Mesothelial cell of epicardium (in vitro differentiated cells): ENCODE results near the gene HSPA2. TPM values are rescaled to one million over a fixed set of nuclear protein-coding genes. Genes with fewer than 3 reads are reported as not detected.

Experiments
- DNase-seq, 2 experiments: peaks; one replicate each; pipeline ENCODE4 v3.0.0; 2021; ENCODE audit warnings: low spot score in 2 of 2; ENCODE audit not compliant: unreplicated experiment in 2 of 2
- H3K27ac Mint-ChIP-seq: 2 replicates; pipeline ENCODE4 v1.8.0; 2021; ENCODE audit warnings: mixed read lengths
- H3K27me3 Mint-ChIP-seq: 2 replicates; pipeline ENCODE4 v1.8.0; 2021; ENCODE audit warnings: low read depth, mixed read lengths
- H3K36me3 Mint-ChIP-seq: 2 replicates; pipeline ENCODE4 v1.8.0; 2021; ENCODE audit warnings: mixed read lengths
- H3K4me1 Mint-ChIP-seq: 2 replicates; pipeline ENCODE4 v1.8.0; 2021; ENCODE audit warnings: mixed read lengths
- H3K4me3 Mint-ChIP-seq: 2 replicates; pipeline ENCODE4 v1.8.0; 2021; ENCODE audit warnings: mild to moderate bottlenecking, moderate library complexity, mixed read lengths
- H3K9me3 Mint-ChIP-seq: 2 replicates; pipeline ENCODE4 v1.8.0; 2021; ENCODE audit warnings: mixed read lengths
- total RNA-seq: library from RNA; stranded (reverse); gene quantifications from 3 replicates; pipeline ENCODE4 v1.2.1, GENCODE V29; 2021
- TF ChIP-seq, protein P1 (sequence below): fragments of 200-600 bp; sonication (generic); IDR thresholded peaks from one replicate; pipeline ENCODE4 v1.5.0; 2021; ENCODE audit warnings: antibody characterized with exemption; ENCODE audit not compliant: unreplicated experiment

The HSPA2 gene
- total RNA-seq, 1 donor from 2014 or later, result 10.1 TPM

DNA sequence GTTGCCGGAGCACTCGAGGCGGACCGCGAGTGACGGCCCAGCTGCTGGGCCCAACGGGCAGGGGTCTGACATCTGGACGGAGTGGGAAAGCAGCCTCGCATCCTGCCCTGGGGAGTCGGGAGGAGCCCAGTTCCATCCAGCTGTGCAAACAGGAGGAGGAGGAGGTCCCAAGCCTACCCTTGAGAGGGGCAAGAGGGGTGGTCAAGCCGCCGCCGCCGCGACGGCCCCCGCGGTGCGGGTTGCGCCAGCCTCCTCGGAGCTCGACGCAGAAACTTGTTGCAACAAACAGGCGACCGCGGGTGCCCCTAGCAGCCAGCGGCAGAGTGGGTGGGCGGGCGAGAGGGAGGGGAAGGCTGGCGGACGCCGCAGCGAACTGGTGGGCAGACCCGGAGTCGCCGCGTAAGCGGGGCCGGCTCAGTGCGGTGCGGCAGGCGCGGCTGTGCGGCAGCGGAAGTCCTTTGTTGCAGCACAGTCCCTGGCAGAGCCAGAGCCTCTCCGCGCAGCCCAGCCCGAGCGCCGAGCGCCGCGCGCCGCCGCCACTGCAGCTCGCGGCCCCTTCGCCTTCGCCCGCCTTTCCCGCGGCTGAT, 36.1 kb upstream of the HSPA2 start, which contains the start of gene ZBTB1:
TSS of gene ZBTB1 (plus strand) at position 461 of the 587 bp plus-strand sequence. CDS start 16,735 bp downstream, outside the sequence.
- no peaks in the 10 kb centered on the region for H3K27me3 Mint-ChIP-seq
- no peaks in the 10 kb centered on the region for H3K9me3 Mint-ChIP-seq
- no peaks in the 10 kb centered on the region for H3K36me3 Mint-ChIP-seq
- TF ChIP-seq, protein P1, sequence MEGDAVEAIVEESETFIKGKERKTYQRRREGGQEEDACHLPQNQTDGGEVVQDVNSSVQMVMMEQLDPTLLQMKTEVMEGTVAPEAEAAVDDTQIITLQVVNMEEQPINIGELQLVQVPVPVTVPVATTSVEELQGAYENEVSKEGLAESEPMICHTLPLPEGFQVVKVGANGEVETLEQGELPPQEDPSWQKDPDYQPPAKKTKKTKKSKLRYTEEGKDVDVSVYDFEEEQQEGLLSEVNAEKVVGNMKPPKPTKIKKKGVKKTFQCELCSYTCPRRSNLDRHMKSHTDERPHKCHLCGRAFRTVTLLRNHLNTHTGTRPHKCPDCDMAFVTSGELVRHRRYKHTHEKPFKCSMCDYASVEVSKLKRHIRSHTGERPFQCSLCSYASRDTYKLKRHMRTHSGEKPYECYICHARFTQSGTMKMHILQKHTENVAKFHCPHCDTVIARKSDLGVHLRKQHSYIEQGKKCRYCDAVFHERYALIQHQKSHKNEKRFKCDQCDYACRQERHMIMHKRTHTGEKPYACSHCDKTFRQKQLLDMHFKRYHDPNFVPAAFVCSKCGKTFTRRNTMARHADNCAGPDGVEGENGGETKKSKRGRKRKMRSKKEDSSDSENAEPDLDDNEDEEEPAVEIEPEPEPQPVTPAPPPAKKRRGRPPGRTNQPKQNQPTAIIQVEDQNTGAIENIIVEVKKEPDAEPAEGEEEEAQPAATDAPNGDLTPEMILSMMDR, result no peak
- peak within 1 kb of the TSS; percentile 81 for H3K4me3 Mint-ChIP-seq
- DNase-seq, result peak; percentile 62 to 78
- peaks cover 65% of the 10 kb centered on the region for H3K4me1 Mint-ChIP-seq
- peak within 1 kb of the TSS; percentile 100 for H3K27ac Mint-ChIP-seq

DNA sequence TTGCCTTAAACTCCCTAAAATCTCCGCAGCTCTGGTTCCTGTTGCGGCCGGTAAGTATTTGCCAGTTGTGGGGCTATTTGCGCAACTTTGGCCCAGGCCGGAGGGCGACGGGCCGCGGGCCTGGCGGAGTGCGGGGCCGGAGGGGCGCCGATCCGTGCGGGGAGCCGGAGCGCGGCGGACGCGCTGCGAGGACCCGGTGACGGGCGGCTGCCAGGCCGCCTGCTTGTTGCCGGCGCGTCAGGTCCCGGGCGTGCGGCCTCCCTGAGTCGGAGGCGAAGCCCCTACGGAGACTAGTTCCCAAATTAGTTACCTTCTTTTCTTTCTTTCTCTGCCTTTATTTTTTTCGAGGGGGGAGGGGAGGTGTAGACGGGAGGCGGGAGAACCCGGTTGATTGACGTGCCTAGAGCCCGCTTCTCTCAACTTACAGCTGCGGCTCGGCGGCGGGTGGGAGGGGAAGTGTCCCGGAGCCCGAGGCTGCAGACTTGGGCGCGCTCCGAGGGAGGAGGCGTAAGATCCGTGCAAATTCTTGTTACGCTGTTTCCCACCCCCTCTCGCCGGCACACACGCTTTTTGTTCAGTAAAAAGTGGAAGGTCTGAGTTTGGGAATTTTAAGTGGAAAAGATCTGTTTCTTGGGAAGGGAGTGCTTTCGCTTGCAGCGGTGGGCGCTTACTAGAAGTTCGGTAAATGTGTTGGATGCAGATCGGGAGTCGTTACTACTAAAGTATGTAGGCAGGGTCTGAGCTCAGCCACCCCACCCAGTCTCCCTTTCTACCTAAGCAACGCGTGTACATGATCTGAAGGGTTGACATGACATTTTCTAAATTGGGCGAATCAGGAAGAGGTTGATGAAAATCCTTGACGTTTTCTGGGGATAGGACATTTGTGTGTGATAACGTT, 35.4 kb upstream of the HSPA2 start:
- H3K9me3 Mint-ChIP-seq, result no peaks in the 10 kb centered on the region
- peaks cover 62% of the 10 kb centered on the region for H3K4me1 Mint-ChIP-seq
- DNase-seq, result peak; percentile 73 to 80
- no peaks in the 10 kb centered on the region for H3K27me3 Mint-ChIP-seq
- H3K27ac Mint-ChIP-seq, result peak overlapping the region; percentile 93
- TF ChIP-seq, protein P1, result no peak
- H3K36me3 Mint-ChIP-seq, result no peaks in the 10 kb centered on the region
- peak overlapping the region; percentile 81 for H3K4me3 Mint-ChIP-seq

DNA sequence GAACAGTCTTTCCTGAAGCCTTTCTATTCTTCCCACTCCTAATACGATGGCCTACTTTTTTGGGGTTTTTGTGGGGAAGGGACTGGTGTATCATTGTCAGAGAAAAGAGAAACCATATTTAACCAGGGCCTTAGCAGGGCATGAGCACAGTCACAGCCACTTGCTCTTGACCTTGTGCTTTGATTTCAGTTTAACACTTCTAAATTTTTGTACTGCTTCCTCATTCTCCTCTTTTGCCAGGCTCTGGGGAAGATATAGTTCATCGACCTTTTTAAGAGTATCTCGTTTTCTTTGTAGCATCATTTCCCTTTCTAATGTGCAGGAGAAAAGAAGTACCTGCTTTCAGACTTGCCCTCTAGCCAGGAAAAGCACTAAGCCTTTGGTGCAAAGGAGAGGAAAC, 33.8 kb upstream of the HSPA2 start:
- Mint-ChIP-seq H3K27ac (peak overlapping the region; percentile 53), H3K9me3 (no peaks in the 10 kb centered on the region), H3K4me3 (peak overlapping the region; percentile 81), H3K36me3 (no peaks in the 10 kb centered on the region), H3K27me3 (no peaks in the 10 kb centered on the region), H3K4me1 (peaks cover 67% of the 10 kb centered on the region)
- TF ChIP-seq, protein P1, result no peak
- no peak for DNase-seq

DNA sequence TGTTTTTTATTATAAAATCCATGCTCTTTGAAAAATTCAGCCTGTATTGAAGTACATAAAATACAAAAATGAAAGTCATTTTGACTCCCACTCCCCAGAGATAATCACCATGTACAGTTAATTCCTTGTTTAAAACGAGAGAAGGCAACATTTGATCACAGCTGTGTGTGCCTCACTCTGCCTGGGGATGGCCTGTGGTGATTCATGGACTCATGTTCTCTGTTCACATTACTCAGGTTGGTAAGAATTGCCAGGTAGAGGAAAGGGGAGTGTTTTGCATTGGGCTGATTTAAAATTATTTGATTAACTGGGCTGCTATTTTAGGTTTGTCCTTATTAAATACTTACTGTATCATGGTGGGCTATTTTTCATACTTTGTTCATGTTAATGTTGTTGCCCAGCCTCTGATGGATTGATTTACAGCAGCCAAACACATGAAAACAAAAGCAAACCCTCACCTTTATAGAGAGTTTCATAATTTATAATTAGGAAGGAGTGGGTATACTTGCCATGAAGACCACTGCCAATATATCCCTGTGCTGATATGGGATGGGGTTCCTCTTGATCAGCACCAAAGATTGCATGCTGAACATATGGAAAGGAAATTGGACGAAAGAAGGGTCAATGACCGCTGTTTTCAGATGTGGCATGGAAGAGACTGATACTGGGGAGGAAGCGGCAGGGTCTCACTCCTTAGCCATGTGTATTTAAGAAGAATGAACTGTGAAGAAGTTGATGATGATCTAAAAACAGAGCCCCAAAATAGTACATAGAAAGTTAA, 33.0 kb upstream of the HSPA2 start:
- no peak for DNase-seq
- H3K27ac Mint-ChIP-seq, result peak overlapping the region; percentile 53
- no peaks in the 10 kb centered on the region for H3K27me3 Mint-ChIP-seq
- peaks cover 59% of the 10 kb centered on the region for H3K4me1 Mint-ChIP-seq
- no peaks in the 10 kb centered on the region for H3K9me3 Mint-ChIP-seq
- H3K36me3 Mint-ChIP-seq, result no peaks in the 10 kb centered on the region
- TF ChIP-seq, protein P1, result no peak
- H3K4me3 Mint-ChIP-seq, result peak overlapping the region; percentile 81

DNA sequence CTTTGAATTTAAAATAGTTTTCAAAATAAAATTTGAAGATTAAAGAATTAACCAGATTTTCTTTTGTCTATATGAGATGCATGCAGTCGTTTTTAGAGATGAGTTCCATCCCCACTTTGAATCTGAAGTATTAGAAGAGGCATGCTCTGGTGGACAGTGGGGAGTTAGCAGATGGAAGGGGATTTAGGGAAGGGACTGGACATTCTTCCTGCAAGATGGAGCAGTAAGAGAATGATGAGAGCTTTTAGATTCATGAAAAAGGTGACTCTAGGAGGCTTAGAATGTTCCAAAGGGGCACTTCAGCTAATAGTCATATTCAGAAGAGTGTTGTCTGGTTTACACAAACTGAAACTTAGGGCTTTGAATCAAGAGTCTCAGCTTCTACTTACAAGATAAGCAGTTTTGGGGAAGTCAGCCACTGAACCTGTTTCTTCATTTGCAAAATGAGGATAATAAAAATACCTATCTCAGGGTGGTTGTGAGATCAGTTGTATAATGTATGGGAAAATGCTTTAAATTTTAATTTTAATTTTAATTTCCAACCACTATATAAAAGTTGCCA, 32.2 kb upstream of the HSPA2 start:
- no peak overlapping the region for H3K4me3 Mint-ChIP-seq
- TF ChIP-seq, protein P1, result no peak
- H3K36me3 Mint-ChIP-seq, result no peaks in the 10 kb centered on the region
- no peak for DNase-seq
- no peaks in the 10 kb centered on the region for H3K27me3 Mint-ChIP-seq
- H3K9me3 Mint-ChIP-seq, result no peaks in the 10 kb centered on the region
- peak overlapping the region; percentile 24 for H3K27ac Mint-ChIP-seq
- peaks cover 55% of the 10 kb centered on the region for H3K4me1 Mint-ChIP-seq
